Activated CD4-positive, alpha-beta T cell treated with anti-CD3 and anti-CD28 coated beads for 1 hour (primary cell): ENCODE results near the gene GUCY2D.

Source experiments
- DNase-seq: peaks from one replicate; pipeline ENCODE4 v3.0.0-alpha.2; 2020

GUCY2D gene

DNA sequence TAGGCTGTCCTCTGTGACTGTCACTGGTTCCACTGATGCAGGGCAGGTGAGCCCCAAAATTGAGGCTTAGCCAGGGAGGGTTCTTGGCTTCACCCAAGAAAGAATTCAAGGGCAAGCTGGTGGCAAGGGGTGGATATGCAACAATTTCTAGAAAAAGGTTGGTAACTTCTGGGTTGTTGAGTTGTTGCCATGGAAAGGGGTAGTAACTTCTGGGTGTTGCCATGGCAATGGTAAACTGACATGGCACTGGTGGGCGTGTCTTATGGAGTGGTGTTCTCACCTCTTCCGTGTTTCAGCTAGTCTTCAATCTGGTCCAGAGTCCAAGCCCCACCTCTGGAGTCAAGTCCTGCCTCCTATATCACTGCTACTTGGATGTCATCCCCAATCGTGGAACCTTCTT is 9.5 kb upstream of the GUCY2D start:
- no peak for DNase-seq

DNA sequence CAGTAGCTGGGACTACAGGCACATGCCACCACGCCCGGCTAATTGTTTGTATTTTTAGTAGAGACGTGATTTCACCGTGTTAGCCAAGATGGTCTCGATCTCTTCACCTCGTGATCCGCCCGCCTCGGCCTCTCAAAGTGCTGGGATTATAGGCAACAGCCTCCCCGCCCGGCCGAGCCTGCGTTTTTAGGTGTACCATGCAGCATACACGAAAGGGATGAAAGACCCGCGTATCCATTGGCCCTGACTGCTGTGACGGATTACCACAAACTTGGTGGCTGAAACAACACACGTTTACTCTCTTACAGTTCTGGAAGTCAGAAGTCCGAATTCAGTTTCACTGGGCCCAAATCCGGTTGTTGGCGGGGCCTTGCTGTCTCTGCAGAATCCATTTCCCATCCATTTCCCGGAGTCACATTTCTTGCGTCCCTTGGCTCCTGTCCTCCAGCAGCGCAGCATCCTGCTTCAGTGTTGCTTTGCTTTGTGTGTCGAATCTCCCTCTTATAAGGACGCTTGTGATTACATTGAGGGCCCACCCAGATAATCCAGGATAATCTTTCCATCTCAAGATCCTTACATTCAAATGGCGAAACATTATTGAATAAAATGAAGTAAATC is 8.3 kb upstream of the GUCY2D start:
- DNase-seq = no peak

DNA sequence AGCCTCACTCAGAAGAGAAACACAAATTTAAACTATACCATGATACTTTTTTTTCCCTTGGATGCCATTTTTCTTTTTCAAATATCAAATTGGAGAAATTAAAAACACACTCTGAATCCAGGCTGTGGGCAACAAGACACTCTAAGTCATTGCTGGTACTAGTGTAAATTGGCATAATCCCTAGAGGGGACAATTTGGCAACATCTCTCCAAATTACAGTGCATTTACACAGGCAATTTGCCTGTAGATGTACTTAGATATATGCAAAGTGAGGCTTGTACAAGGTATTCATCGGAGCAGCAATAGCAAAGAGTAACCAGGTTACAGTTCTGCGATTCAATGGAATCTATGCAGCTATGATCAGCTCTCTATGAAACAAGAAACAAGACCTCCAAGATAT is 6.7 kb upstream of the GUCY2D start:
- no peak for DNase-seq

DNA sequence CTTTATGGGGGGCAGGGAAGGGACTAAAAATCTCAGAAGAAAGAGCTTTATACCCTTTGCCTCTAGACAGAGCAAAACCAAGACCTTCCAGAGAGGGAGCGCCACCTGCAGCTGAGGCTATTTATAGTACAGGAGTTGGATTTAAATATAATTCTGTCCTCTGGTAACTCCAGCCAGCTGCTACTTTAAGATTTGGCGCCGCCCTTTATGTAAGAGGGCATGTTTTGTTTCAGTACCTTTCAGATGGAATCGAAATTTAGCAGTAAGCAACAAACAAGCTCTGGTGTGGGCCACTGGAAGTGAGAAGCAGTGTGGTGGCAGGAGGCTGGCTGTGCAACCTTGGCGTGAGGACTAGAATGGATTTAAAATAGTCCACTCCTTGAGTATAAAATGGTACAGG is 5.2 kb upstream of the GUCY2D start:
- no peak for DNase-seq

DNA sequence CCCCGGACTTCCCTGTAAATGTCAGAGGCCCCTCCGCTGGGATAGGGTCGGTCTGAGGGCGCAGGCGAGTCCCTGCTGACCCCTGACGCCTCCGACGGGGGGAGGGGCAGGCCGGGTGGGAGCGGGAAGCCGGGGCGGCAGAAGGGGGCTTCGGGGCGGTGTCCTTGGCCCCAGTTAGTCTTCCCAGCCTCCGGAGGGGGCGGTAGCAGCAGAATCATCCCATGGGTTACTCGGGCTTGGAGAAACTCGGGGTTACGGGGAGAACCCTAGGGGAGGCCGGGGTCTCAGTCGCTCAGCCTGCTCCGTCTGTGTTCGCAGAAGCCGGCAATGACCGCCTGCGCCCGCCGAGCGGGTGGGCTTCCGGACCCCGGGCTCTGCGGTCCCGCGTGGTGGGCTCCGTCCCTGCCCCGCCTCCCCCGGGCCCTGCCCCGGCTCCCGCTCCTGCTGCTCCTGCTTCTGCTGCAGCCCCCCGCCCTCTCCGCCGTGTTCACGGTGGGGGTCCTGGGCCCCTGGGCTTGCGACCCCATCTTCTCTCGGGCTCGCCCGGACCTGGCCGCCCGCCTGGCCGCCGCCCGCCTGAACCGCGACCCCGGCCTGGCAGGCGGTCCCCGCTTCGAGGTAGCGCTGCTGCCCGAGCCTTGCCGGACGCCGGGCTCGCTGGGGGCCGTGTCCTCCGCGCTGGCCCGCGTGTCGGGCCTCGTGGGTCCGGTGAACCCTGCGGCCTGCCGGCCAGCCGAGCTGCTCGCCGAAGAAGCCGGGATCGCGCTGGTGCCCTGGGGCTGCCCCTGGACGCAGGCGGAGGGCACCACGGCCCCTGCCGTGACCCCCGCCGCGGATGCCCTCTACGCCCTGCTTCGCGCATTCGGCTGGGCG is 542 bp downstream of the GUCY2D start:
- DNase-seq = no peak

DNA sequence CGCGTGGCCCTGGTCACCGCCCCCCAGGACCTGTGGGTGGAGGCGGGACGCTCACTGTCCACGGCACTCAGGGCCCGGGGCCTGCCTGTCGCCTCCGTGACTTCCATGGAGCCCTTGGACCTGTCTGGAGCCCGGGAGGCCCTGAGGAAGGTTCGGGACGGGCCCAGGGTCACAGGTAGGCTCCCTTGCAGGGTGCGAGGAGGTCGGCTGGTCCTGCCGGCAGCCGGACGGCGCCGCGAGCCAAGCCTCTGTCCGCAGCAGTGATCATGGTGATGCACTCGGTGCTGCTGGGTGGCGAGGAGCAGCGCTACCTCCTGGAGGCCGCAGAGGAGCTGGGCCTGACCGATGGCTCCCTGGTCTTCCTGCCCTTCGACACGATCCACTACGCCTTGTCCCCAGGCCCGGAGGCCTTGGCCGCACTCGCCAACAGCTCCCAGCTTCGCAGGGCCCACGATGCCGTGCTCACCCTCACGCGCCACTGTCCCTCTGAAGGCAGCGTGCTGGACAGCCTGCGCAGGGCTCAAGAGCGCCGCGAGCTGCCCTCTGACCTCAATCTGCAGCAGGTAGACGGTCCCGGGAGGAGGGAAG is 1.3 kb downstream of the GUCY2D start:
- DNase-seq = no peak

DNA sequence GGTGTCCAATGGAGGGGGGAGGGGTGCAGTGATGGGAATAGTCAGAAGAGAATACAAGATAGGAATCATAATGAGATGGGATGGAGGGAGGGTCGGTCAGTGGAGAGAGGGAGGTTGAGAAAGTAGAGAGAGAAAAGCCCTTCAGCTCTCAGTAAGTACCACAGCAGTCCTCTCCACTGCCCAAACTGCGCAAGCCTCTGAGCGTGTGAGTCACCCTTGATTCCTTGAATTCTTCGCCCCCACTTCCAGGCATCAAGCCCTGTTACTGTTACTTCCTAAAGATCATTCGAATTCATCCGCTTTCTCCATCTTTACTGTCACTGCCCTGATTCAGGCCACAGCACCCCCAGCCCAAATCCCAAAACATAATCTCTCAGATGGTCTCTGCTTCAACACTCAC is 2.5 kb downstream of the GUCY2D start:
- no peak for DNase-seq

DNA sequence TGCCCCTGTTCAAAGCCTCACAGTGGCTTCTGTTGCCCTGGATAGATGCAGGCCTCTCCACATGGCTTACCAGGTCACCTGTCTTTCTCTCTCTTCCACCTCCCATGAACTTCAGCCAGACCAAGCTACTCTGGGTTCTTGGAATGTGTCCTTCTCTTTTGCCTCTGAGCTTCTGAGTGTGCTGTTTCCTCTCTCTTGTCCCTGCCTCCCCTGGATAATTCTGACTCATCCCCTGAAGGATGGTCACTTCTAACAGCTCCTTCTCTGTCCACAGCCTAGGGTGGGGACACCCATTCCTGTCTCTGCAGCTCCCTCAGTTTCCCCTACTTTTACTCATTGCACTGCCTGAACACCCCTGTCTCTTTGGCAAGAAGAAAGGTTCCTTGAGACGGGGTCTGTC is 2.9 kb downstream of the GUCY2D start:
- no peak for DNase-seq

DNA sequence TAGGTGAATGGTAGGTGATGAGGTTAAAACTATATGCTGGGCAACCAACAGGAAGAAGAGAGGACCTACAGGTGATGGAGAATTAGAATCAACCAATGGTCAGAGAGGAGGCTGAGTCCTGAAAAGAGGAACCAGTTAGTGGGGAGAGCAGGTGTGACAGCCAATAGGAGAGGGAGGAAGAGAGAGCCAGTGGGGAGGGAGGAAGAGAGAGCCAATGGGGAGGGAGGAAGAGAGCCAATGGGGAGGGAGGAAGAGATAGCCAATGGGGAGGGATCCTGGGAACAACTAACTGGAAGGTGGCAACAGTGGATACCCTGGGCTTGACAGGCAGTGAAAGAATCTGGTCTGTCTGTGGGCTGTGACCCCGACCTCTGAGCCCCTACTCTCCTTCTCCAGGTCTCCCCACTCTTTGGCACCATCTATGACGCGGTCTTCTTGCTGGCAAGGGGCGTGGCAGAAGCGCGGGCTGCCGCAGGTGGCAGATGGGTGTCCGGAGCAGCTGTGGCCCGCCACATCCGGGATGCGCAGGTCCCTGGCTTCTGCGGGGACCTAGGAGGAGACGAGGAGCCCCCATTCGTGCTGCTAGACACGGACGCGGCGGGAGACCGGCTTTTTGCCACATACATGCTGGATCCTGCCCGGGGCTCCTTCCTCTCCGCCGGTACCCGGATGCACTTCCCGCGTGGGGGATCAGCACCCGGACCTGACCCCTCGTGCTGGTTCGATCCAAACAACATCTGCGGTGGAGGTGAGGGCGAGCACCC is 3.7 kb downstream of the GUCY2D start:
- no peak for DNase-seq

DNA sequence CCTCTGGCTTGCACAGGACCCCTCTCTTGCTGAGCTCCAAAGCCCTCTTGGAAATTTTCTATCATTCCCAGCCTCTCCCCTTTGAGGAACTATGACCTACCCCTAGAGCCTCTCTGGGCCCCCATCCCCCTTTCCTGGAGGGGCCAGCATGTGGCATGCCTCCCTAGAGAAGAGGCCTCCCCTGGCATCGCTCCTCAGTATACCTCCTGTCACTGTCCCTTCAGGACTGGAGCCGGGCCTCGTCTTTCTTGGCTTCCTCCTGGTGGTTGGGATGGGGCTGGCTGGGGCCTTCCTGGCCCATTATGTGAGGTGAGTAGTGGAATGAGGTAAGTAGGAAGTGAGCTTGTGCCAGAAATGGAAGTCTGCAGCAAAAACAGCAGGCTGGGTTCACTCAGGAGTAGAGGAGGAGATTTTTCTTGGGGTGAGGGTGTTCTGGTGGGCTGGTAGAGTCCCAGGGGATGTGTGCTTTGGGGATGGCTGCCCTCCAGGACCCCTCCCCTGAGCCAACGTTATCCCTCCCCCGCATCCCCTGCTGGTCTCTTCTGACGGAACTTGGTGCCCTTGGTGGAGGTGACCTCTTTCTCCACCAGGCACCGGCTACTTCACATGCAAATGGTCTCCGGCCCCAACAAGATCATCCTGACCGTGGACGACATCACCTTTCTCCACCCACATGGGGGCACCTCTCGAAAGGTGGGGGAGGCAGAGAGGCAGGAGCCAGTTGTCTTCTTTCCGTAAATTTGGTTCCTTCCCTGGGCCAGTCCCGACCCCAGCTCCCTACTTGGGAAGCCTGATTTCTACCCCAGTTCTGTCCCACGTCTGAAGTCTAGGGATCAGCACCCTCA is 4.6 kb downstream of the GUCY2D start:
- no peak for DNase-seq

DNA sequence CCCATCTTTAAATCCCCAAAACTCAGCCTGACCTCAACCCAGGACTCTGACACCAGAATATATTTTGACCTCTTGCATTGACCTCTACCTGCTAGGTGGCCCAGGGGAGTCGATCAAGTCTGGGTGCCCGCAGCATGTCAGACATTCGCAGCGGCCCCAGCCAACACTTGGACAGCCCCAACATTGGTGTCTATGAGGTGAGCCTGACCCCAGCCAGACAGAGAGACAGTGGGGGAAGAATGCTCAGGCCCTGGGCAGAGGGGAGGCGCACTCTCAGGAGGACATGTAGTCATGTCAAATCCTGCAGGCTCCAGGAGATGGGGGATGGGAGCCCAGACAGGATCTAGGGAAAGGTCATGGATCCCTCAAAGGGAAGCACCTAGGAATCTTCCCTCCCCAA is 5.4 kb downstream of the GUCY2D start:
- no peak for DNase-seq

DNA sequence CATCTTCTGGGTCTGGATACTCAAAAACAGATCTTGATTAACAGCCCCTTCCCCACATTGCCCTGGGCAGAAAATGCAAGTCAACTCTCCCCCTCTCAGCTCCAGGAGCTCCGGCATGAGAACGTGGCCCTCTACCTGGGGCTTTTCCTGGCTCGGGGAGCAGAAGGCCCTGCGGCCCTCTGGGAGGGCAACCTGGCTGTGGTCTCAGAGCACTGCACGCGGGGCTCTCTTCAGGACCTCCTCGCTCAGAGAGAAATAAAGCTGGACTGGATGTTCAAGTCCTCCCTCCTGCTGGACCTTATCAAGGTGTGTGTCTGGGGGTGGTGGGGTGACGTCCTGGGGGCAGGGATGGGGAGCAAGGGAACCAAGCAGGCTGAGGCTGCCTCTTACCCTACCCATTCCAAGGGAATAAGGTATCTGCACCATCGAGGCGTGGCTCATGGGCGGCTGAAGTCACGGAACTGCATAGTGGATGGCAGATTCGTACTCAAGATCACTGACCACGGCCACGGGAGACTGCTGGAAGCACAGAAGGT is 9.7 kb downstream of the GUCY2D start:
- no peak for DNase-seq

DNA sequence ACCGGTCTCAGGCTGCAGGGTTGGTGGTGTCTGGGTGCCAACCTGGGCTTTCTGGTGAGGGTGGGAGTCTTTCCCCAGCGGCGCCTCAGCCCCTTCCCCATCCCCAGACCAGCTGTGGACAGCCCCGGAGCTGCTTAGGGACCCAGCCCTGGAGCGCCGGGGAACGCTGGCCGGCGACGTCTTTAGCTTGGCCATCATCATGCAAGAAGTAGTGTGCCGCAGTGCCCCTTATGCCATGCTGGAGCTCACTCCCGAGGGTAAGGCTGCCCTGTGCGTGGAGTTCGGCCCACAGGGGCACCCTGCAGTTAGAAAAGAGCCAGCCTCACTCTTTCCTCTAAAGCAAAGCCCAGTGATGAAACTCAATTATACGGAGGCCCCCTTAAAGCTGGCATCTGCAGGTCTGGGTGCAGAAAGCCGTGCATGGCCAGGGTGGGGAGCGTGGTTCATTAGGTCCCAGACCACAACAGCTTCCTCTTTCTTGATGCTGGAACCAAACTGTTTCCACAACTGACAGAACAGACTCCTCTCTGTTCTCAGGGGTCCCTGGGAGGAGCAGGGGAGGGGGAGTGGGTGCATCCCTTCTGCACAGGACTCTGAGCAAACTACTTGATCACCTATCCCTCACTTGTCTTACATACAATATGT is 10.7 kb downstream of the GUCY2D start:
- DNase-seq = no peak

DNA sequence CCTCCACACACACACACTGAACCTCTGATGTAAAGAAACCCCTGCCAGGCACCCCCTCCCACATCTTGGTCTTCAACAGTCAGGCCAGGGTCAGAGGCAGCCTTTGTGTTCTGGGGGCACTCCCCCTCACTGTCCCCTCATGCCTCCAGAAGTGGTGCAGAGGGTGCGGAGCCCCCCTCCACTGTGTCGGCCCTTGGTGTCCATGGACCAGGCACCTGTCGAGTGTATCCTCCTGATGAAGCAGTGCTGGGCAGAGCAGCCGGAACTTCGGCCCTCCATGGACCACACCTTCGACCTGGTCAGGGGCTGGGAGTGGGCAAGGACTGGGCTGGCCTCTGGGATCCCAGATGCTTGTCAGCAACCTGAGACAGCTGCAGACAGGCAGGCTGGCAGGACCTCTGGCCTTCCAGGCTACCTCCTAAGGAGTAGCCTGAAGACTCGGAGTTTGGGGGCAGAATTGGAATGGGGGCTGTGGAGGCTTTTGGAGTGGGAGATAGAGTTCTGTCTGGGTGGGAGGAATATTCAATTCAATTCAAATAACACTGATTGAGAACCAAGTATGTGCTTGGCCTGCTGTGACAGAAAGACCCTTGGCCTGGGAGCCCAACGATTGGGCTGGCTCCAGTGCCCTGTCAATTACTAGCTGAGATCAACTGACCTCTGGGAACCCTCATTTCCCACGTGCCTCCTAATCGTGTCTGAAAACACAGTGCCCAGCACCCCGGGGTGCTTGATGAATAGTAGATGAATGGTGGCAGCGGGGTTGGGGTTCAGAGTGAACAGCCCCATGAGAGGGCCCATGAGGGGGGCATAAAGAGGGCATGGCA is 11.5 kb downstream of the GUCY2D start:
- DNase-seq = no peak

DNA sequence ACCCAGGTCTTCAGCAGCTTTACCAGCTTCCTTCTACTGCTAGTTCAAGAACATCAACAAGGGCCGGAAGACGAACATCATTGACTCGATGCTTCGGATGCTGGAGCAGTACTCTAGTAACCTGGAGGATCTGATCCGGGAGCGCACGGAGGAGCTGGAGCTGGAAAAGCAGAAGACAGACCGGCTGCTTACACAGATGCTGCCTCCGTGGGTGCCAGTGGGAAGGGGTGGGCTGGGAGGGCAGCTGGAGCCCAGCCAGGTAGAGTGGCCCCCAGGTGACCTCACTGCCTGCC is 12.1 kb downstream of the GUCY2D start:
- DNase-seq = no peak

DNA sequence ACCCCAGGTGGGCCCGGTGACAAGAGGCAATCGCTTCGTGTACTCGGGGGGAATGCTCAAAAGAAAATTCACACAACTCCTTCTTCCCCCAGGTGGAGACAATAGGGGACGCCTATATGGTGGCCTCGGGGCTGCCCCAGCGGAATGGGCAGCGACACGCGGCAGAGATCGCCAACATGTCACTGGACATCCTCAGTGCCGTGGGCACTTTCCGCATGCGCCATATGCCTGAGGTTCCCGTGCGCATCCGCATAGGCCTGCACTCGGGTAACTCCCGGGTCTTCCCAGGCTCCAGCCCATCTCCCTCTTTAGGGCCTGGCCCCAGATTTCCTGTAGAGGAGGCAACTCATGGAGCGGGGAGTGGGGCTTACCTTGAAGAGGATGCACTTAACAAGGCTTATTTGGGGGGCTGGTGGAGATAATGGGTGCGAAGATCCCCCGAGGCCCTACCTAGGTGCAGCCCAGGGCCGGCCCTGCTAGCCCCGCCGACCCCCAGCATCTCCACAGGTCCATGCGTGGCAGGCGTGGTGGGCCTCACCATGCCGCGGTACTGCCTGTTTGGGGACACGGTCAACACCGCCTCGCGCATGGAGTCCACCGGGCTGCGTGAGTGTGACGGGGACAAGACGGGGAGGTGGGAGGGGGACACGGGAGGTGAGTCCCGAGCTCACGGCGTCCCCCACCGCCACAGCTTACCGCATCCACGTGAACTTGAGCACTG is 13.0 kb downstream of the GUCY2D start:
- no peak for DNase-seq

DNA sequence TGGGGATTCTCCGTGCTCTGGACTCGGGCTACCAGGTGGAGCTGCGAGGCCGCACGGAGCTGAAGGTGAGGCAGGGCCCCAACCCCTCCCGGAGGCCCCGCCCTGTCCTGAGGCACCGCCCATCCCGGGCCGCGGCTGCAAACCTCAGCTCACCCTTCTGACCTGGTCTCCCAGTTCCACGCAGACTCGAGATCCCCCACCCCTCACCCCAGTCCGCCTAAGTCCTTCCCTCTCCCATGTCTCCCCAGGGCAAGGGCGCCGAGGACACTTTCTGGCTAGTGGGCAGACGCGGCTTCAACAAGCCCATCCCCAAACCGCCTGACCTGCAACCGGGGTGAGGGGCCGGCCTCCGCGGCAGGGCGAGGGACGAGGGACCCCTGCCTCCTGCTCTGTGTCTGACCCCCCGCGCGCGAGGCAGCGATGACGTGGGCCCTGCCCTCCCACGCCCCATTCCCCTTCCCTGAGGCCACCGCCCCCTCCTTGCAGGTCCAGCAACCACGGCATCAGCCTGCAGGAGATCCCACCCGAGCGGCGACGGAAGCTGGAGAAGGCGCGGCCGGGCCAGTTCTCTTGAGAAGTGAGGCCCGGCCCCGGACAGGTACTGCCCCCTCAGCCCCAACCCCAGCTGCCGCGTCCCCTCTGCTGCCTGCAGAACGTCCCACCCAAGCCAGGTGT is 13.7 kb downstream of the GUCY2D start:
- no peak for DNase-seq

DNA sequence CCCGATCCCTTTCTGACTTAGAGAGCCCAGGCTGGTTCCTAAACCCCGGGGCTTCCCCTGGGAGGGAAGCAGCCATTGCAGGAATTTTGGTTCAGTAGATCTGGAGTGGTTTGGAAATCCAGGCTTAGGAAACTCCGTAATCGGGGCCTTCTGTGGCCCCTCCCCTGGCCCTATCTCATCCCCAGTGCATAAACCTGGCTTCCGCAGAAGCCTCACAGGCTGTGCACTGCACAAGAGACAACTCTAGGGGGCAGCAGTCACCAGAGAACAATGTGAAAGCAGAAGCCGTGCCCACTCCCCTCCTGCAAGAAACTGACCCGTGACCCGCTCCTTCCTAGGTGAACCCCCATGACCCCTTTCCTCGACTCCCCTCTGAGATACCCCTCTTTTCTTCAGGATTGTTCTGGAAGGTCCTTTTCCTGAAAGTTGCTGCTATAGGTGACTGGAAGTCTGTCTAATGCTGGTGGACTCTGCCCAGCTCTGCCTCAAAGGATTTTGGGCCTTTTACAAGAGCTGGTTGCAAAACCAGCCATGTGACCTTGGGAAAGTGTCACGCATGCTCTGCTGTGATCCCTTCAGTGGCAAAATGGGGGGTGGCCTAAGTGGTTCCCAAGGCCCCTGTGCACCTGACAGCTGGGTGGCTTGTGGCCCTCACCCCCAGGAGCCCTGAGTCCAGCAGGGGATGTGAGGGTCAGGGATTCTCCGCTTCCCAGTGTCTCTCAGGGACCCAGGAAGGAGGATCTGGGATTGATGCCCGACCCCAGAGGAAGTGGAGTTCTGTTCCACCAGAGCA is 14.4 kb downstream of the GUCY2D start:
- no peak for DNase-seq

DNA sequence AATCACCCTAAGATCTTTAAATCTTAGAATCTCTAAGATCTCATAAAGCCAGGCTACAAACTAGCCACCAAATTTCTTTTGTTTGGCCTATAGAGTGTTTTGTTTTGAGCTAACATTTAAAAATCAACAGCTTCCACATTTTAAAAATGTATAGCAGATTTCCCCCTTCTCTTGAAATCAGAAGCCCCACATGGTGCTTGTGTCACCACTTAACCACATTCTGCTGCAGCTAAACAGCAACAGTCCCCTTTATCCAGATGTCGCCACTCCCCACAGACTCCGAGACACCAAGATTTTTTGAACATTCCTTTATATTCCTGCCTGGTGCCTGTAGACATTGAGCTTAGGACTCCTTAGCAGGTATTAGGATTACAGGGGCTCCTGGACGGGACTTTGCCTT is 16.0 kb downstream of the GUCY2D start:
- DNase-seq = no peak
